ENCODE measurements around the gene COL6A1. TPM values are rescaled to one million over a fixed set of nuclear protein-coding genes. Genes with fewer than 3 reads are reported as not detected.

Gene COL6A1
- total RNA-seq, 1 donor from 2014 or later, result 65.5 TPM

DNA sequence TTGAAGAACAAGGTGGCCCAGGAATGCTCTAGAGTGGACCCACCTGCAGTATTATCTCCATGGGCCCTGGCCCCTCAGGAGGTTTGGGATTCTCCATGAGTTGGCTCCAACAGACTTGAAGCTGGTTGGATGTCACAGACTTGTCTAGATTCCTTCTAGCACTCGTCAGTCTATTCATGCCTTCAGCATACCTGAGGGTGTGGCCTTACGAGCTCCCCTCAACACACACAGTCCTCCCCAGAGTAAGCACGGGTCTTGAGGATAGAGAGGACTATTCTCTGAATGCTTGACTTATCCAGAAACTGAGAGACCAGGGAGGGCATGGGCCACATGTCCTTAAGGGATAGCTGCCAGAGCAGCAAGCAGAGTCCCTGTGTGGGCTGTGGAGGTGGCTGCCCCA is 45.9 kb upstream of the COL6A1 start:
- H3K4me3 Mint-ChIP-seq (ENCODE audit: unreplicated experiment), result no peak overlapping the region
- TF ChIP-seq, protein P1, sequence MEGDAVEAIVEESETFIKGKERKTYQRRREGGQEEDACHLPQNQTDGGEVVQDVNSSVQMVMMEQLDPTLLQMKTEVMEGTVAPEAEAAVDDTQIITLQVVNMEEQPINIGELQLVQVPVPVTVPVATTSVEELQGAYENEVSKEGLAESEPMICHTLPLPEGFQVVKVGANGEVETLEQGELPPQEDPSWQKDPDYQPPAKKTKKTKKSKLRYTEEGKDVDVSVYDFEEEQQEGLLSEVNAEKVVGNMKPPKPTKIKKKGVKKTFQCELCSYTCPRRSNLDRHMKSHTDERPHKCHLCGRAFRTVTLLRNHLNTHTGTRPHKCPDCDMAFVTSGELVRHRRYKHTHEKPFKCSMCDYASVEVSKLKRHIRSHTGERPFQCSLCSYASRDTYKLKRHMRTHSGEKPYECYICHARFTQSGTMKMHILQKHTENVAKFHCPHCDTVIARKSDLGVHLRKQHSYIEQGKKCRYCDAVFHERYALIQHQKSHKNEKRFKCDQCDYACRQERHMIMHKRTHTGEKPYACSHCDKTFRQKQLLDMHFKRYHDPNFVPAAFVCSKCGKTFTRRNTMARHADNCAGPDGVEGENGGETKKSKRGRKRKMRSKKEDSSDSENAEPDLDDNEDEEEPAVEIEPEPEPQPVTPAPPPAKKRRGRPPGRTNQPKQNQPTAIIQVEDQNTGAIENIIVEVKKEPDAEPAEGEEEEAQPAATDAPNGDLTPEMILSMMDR (IDR thresholded peaks at IDR 0.05; ENCODE audit: unreplicated experiment), result no peak
- H3K36me3 Mint-ChIP-seq (ENCODE audit: low read depth, unreplicated experiment), result peaks cover 12% of the 10 kb centered on the region
- peaks cover 7% of the 10 kb centered on the region for H3K9me3 Mint-ChIP-seq (ENCODE audit: unreplicated experiment)
- H3K27me3 Mint-ChIP-seq (ENCODE audit: unreplicated experiment), result peaks cover 13% of the 10 kb centered on the region
- DNase-seq (ENCODE audit: low spot score), result no peak
- H3K27ac Mint-ChIP-seq (ENCODE audit: unreplicated experiment), result no peak overlapping the region
- no peaks in the 10 kb centered on the region for H3K4me1 Mint-ChIP-seq (ENCODE audit: unreplicated experiment)

DNA sequence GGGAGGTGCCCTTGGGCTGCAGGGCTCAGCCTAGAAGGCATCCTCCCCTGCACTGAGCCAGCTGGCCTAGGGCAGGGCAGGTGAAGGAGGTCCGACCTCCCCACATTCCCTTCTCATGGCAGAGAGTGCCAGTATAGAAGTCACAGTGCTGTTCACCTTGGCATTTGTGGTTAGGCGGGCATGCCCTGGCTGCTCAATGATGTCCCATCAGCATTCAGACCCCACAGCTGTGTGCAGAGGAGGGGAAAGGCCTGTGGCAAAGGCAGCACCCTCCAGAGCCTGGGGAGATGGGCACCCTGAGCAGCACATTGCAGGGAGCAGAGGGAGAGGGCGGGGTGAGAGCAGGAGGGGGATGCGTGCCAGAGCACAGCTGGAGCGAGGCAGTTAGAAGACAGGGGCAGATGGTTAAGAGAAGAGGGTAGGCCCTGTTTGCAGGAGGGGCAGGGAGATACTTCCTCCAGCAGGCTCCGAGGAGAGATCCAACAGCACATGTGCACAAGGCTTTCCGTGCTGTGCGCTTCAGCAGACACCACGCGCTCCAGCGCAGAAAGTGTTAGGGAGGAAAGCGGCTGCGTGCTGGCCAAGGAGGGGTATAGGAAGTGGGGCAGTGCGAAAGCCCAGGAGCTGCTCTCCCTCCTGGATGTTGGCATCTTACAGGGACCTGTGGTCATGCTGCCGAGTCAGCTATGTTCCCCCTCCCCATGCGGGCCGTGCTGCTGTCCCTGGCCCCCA is 43.7 kb upstream of the COL6A1 start:
- Mint-ChIP-seq H3K4me1 (ENCODE audit: unreplicated experiment) (no peaks in the 10 kb centered on the region), H3K36me3 (ENCODE audit: low read depth, unreplicated experiment) (peaks cover 19% of the 10 kb centered on the region), H3K27me3 (ENCODE audit: unreplicated experiment) (peaks cover 10% of the 10 kb centered on the region), H3K4me3 (ENCODE audit: unreplicated experiment) (no peak overlapping the region), H3K9me3 (ENCODE audit: unreplicated experiment) (peaks cover 11% of the 10 kb centered on the region), H3K27ac (ENCODE audit: unreplicated experiment) (no peak overlapping the region)
- TF ChIP-seq, protein P1 (IDR thresholded peaks at IDR 0.05; ENCODE audit: unreplicated experiment), result no peak
- DNase-seq (ENCODE audit: low spot score), result no peak

DNA sequence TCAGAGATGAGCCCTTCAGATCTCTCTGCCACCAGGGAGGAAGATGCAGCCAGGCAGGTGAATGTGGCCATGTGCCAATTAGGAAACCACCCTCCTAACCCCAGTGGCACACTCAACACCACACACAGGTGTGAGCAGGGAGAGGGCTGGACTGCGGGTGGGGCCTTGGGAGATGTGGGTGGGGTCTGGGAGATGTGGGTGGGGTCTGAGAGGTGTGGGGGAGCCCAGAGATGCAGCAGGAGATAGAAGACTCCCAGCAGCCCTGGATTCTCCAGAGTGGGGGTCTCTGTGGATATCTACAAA is 43.2 kb upstream of the COL6A1 start:
- TF ChIP-seq, protein P1 (IDR thresholded peaks at IDR 0.05; ENCODE audit: unreplicated experiment), result no peak
- Mint-ChIP-seq H3K27ac (ENCODE audit: unreplicated experiment) (no peak overlapping the region), H3K27me3 (ENCODE audit: unreplicated experiment) (peaks cover 8% of the 10 kb centered on the region), H3K4me1 (ENCODE audit: unreplicated experiment) (no peaks in the 10 kb centered on the region), H3K9me3 (ENCODE audit: unreplicated experiment) (peaks cover 11% of the 10 kb centered on the region), H3K4me3 (ENCODE audit: unreplicated experiment) (no peak overlapping the region), H3K36me3 (ENCODE audit: low read depth, unreplicated experiment) (peaks cover 14% of the 10 kb centered on the region)
- DNase-seq (ENCODE audit: low spot score), result no peak

DNA sequence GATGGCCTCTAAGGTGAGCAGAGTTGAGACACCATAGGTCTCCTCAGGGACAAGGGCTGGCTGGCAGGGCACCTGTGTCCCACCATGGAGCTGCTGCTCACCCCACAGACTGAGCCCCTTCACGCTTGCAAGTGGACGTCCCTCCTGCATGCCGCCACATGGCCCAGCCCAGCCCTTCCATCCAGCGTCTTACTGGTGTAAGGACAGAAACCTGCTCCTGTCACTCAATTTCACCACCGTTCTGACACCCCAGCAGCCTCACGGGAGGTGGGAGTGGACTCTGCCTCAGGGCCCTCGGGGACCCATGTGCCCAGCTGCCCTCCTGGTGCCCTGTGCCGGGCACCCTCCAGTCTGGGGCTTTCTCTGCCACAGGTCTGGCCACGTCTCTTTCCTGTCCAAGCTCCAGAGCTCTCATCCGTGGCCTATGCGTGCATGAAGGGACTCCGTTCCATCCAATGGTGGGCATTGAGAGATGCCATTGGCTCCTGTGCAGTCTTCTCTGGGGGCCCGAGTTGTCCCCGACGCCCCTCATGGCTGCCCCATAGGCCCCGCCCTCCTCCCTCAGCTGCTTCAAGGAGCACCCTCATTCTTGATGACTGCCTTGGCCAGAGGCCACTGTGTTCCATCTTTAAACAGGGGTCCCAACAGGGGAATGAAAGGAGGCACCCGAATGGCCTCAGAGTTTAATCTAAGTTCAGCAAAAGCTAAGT is 42.6 kb upstream of the COL6A1 start:
- peaks cover 11% of the 10 kb centered on the region for H3K9me3 Mint-ChIP-seq (ENCODE audit: unreplicated experiment)
- no peak overlapping the region for H3K4me3 Mint-ChIP-seq (ENCODE audit: unreplicated experiment)
- no peaks in the 10 kb centered on the region for H3K4me1 Mint-ChIP-seq (ENCODE audit: unreplicated experiment)
- peaks cover 8% of the 10 kb centered on the region for H3K27me3 Mint-ChIP-seq (ENCODE audit: unreplicated experiment)
- TF ChIP-seq, protein P1 (IDR thresholded peaks at IDR 0.05; ENCODE audit: unreplicated experiment), result no peak
- no peak overlapping the region for H3K27ac Mint-ChIP-seq (ENCODE audit: unreplicated experiment)
- DNase-seq (ENCODE audit: low spot score), result no peak
- peaks cover 11% of the 10 kb centered on the region for H3K36me3 Mint-ChIP-seq (ENCODE audit: low read depth, unreplicated experiment)

DNA sequence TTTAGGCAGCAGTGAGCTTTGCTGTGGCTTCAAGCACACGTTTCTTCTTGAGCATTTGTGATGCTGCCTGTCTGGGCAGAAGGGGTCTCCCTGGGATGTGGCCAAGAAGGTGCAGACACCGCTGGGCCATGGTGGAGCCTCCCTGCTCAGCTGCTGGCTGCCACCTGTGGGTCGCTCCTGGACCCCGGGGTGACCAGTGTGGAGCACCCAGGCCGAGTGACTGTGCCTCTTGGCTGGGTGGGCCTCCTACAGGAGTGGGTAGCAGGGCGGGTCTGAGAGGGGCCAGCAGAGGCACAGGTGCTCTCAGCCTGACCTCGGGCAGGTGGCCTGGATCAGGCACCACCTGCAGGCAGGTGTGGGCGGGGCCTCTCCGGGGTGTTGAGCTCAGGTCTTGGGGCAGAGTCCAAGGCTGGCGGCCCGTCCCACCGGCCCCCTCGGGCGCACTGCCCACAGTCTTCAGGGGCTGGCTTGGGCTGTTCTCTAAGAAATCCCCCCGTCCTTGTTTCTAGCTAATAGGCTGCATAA is 42.0 kb upstream of the COL6A1 start:
- H3K9me3 Mint-ChIP-seq (ENCODE audit: unreplicated experiment), result peaks cover 11% of the 10 kb centered on the region
- DNase-seq (ENCODE audit: low spot score), result no peak
- TF ChIP-seq, protein P1 (IDR thresholded peaks at IDR 0.05; ENCODE audit: unreplicated experiment), result no peak

More for the DNA sequence above, 42.0 kb upstream of the COL6A1 start:
- H3K4me1 Mint-ChIP-seq (ENCODE audit: unreplicated experiment), result no peaks in the 10 kb centered on the region
- H3K27me3 Mint-ChIP-seq (ENCODE audit: unreplicated experiment), result peaks cover 8% of the 10 kb centered on the region
- no peak overlapping the region for H3K4me3 Mint-ChIP-seq (ENCODE audit: unreplicated experiment)
- no peak overlapping the region for H3K27ac Mint-ChIP-seq (ENCODE audit: unreplicated experiment)
- peaks cover 10% of the 10 kb centered on the region for H3K36me3 Mint-ChIP-seq (ENCODE audit: low read depth, unreplicated experiment)

Measured in endothelial cell (in vitro differentiated cells).